GM13976 (cell line): Measurements from ENCODE around the gene DUSP3.

Source experiments
- DNase-seq: peaks from one replicate; pipeline ENCODE4 v3.0.0; 2012; ENCODE audit warnings: low spot score
- CTCF ChIP-seq: IDR thresholded peaks from 2 replicates; pipeline ENCODE4 v1.5.1; 2012; ENCODE audit warnings: borderline replicate concordance, mild to moderate bottlenecking; ENCODE audit not compliant: insufficient read depth; ENCODE audit errors: extremely low read depth, missing control alignments, control extremely low read depth
- in situ Hi-C: fragments of 300-500 bp; cut with MboI; formaldehyde crosslinking; loops from one replicate; pipeline ENCODE4 v1.12.0; 2022; ENCODE audit warnings: low sequenced_read_pairs, mixed read lengths, inconsistent platforms; ENCODE audit not compliant: unreplicated experiment

Gene DUSP3

GRCh38 chr17:43820759-43821158 is 42.0 kb upstream of the DUSP3 start:
- no peak for TF ChIP-seq CTCF
- DNase-seq, result no peak
- in situ Hi-C loops, result no loop called here

- DNase-seq, result no peak
- TF ChIP-seq CTCF, result no peak
- in situ Hi-C loops, result no loop called here
Measured at GRCh38 chr17:43818966-43819365, 40.2 kb upstream of the DUSP3 start.

- in situ Hi-C loops, result no loop called here
- TF ChIP-seq CTCF, result no peak
- no peak for DNase-seq
Measured at GRCh38 chr17:43817826-43818225, 39.0 kb upstream of the DUSP3 start.

GRCh38 chr17:43816336-43817320 is 37.9 kb upstream of the DUSP3 start:
- no peak for TF ChIP-seq CTCF
- no peak for DNase-seq
- in situ Hi-C loops, result no loop called here

- no peak for DNase-seq
- in situ Hi-C loops, result no loop called here
- TF ChIP-seq CTCF, result no peak
Measured at GRCh38 chr17:43814714-43815113, 35.9 kb upstream of the DUSP3 start.

- DNase-seq, result no peak
- in situ Hi-C loops, result no loop called here
- no peak for TF ChIP-seq CTCF
Measured at GRCh38 chr17:43814026-43814425, 35.2 kb upstream of the DUSP3 start.

- no peak for TF ChIP-seq CTCF
- in situ Hi-C loops, result no loop called here
- DNase-seq, result no peak
Measured at GRCh38 chr17:43813386-43813785, 34.6 kb upstream of the DUSP3 start.
